Activated CD8-positive, alpha-beta memory T cell treated with anti-CD3 and anti-CD28 coated beads for 24 hours (primary cell): ENCODE measurements around the gene KIR2DL3.

ENCODE experiments used
- DNase-seq: peaks from one replicate; pipeline ENCODE4 v3.0.0-alpha.2; 2020

KIR2DL3 gene

DNA sequence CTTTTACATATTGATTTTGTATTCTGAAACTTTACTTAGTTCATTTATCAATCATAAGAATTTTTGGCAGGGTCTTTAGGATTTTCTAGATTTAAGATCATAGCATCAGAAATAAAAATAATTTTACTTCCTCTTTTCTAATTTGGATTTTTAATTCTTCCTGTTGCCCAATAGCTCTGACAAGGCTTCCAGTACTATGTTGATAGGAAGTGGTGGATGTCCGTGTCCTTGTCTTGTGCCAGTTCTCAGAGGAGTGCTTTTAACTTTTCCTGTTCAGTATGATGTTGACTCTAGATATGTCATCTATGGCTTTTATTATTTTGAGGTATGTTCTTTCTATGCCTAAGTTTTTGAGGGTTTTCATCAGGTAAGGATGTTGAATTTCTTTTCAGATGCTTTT lies 57.4 kb downstream of the KIR2DL3 start:
- DNase-seq = no peak
